ENCODE measurements around the gene KRTAP10-2. TPM values are rescaled to one million over a fixed set of nuclear protein-coding genes. Genes with fewer than 3 reads are reported as not detected.

Gene KRTAP10-2
- total and polyA plus RNA-seq, 2 donors from 2014 or later, result not detected

DNA sequence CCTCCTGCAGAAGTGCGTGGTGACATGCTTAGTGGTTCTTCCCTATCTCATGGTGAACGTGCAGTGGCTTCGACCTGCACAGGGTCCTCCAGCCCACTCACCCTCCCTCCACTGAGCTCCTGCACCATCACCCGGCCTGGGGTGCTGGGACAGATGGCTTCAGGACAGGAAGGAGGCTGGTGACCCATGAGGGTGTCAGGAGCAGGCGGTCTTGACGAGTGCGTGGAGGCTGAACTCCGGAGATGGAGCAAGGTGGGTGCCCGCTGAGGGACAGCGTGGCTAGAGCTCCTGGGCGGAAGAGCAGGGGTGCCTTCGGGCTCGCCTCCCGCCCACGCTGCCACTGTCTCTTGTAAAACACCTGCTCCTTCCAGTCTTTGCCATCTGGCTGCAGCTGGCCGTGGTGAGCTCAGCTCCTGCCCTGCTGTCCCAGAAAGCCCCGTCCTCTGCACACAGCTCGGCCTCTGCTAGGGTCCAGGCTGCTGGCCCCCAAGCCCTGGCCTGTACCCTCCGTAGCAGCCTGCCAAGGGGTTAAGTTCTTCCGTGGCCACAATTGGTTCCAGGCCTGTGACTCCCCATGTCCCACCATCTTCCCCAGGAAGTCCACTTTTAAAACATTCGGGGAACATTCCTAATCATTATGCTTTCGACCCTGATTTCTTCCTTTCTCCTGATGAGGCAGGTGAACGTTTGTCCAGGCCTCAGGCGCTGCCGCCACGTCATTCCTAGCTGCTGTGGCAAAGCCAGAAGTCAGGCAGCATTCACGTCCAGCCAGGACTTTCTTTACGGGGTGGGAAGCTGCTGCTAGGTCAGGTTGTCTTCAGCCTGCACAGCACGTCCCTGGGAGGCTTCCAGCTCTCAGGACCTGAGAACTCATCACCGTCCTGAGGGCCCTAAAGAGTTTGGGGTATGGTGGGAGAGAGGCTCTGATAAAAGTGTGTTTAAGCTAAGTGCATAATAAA lies 19.4 kb downstream of the KRTAP10-2 start:
- Histone ChIP-seq H3K36me3 (ENCODE audit: control insufficient read depth in 2 of 3, insufficient read depth in 3 of 3, low read length in 3 of 3) (no peaks in the 10 kb centered on the region), H3K9ac (ENCODE audit: low read length in 3 of 3) (no peak overlapping the region), H3K4me1 (ENCODE audit: control insufficient read depth in 2 of 3, insufficient read depth in 2 of 3, low read depth in 1 of 3, low read length in 3 of 3) (no peaks in the 10 kb centered on the region), H3K27ac (ENCODE audit: low read depth in 2 of 2, low read length in 2 of 2) (no peak overlapping the region), H3K9me3 (ENCODE audit: control insufficient read depth in 2 of 3, insufficient read depth in 1 of 3, low read length in 3 of 3) (no peaks in the 10 kb centered on the region), H3K4me3 (ENCODE audit: low read length in 3 of 3) (no peak overlapping the region), H3K27me3 (ENCODE audit: control insufficient read depth, insufficient read depth, low read length) (no peaks in the 10 kb centered on the region)
- TF ChIP-seq, protein P1, sequence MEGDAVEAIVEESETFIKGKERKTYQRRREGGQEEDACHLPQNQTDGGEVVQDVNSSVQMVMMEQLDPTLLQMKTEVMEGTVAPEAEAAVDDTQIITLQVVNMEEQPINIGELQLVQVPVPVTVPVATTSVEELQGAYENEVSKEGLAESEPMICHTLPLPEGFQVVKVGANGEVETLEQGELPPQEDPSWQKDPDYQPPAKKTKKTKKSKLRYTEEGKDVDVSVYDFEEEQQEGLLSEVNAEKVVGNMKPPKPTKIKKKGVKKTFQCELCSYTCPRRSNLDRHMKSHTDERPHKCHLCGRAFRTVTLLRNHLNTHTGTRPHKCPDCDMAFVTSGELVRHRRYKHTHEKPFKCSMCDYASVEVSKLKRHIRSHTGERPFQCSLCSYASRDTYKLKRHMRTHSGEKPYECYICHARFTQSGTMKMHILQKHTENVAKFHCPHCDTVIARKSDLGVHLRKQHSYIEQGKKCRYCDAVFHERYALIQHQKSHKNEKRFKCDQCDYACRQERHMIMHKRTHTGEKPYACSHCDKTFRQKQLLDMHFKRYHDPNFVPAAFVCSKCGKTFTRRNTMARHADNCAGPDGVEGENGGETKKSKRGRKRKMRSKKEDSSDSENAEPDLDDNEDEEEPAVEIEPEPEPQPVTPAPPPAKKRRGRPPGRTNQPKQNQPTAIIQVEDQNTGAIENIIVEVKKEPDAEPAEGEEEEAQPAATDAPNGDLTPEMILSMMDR (IDR thresholded peaks at IDR 0.05; ENCODE audit: borderline replicate concordance, extremely low read depth, insufficient read depth), result no peak
- DNase-seq, result peak in 3 of 5 donors; percentile 30 to 66 (median 43)
- intact Hi-C loops (cut with DNase I), result no loop called here
- FAIRE-seq, result no peak

DNA sequence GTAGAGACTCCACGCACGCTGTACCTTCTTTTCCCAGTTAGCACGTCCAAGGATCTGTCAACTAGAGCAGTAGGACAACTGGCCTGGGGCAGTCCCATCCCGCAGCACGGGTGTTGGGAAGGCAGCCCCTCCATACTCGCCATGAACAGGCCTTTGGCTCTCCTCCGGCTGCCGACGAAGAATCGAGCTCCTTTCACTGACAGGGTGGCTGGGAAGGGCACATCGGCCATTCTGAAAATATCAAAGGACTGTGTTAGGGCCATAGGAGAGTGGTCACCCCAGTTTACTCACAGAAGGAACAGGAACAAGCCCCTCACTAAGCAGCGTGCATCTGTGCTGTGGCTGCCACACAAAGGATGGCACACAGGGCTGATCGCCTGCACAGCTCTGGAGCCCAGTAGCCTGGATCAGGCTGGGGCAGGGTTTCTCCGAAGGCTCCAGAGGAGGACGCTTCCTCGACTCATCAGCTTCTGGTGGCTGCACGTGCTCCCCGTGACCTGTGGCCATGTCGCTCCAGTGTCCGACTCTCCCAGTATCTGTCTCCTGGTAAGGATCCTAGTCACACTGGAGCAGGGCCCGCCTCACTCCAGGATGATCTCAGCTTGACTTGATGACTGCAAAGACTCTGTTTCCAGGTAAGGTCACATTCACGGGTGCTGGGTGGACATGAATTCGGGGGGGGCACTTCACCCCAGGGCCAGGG lies 20.3 kb downstream of the KRTAP10-2 start:
- TF ChIP-seq, protein P1 (IDR thresholded peaks at IDR 0.05; ENCODE audit: borderline replicate concordance, extremely low read depth, insufficient read depth), result no peak
- H3K27ac ChIP-seq (ENCODE audit: low read depth in 2 of 2, low read length in 2 of 2), result no peak overlapping the region
- FAIRE-seq (no peak), DNase-seq (peak in 1 of 5 donors; percentile 56)
- no peaks in the 10 kb centered on the region for H3K36me3 ChIP-seq (ENCODE audit: control insufficient read depth in 2 of 3, insufficient read depth in 3 of 3, low read length in 3 of 3)
- no peak overlapping the region for H3K9ac ChIP-seq (ENCODE audit: low read length in 3 of 3)
- intact Hi-C loops (cut with DNase I), result no loop called here
- no peaks in the 10 kb centered on the region for H3K27me3 ChIP-seq (ENCODE audit: control insufficient read depth, insufficient read depth, low read length)
- no peak overlapping the region for H3K4me3 ChIP-seq (ENCODE audit: low read length in 3 of 3)
- H3K4me1 ChIP-seq (ENCODE audit: control insufficient read depth in 2 of 3, insufficient read depth in 2 of 3, low read depth in 1 of 3, low read length in 3 of 3), result no peaks in the 10 kb centered on the region
- no peaks in the 10 kb centered on the region for H3K9me3 ChIP-seq (ENCODE audit: control insufficient read depth in 2 of 3, insufficient read depth in 1 of 3, low read length in 3 of 3)

DNA sequence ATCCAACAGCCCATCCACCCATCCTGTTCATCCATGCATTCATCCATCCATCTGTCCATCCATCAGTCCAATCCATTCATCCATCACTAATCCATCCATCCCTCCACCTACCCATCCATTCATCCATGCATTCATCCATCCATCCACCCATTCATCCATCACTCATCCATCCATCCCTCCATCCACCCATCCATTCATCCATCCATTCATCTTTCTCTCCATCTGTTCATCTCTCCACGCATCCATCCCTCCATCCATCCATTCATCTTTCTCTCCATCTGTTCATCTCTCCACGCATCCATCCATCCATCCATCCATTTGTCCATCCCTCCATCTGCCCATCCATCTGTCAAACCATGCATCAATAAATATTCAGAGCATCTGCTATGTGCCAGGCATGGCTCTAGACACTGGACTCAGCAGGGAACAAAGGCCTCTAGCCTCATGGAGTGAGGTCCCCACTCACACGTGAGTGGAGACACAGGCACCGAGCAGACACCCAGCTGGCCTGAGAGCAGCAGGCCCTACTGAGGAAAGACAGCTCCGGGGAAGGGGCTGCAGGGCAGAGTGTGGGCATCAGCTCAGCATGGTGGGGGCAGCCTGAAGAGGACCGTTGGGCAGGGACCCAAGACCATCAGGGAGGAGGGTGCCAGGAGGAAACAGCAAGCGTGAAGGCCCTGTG lies 20.9 kb downstream of the KRTAP10-2 start:
- Histone ChIP-seq H3K27me3 (ENCODE audit: control insufficient read depth, insufficient read depth, low read length) (no peaks in the 10 kb centered on the region), H3K36me3 (ENCODE audit: control insufficient read depth in 2 of 3, insufficient read depth in 3 of 3, low read length in 3 of 3) (no peaks in the 10 kb centered on the region), H3K4me1 (ENCODE audit: control insufficient read depth in 2 of 3, insufficient read depth in 2 of 3, low read depth in 1 of 3, low read length in 3 of 3) (no peaks in the 10 kb centered on the region), H3K27ac (ENCODE audit: low read depth in 2 of 2, low read length in 2 of 2) (no peak overlapping the region), H3K9ac (ENCODE audit: low read length in 3 of 3) (no peak overlapping the region), H3K4me3 (ENCODE audit: low read length in 3 of 3) (no peak overlapping the region), H3K9me3 (ENCODE audit: control insufficient read depth in 2 of 3, insufficient read depth in 1 of 3, low read length in 3 of 3) (no peaks in the 10 kb centered on the region)
- FAIRE-seq (no peak), DNase-seq (no peak)
- intact Hi-C loops (cut with DNase I), result no loop called here
- TF ChIP-seq, protein P1 (IDR thresholded peaks at IDR 0.05; ENCODE audit: borderline replicate concordance, extremely low read depth, insufficient read depth), result no peak
